Inflammatory macrophage (primary cell): ENCODE data around the gene TTC1.
"Not testable (repeated sequence)": the region's sequence is repeated elsewhere in the genome, so short reads cannot be mapped to it uniquely, and the experiment has no call there.

Source experiments
- DNase-seq, 2 donors: peaks; one replicate each; pipeline ENCODE4 v3.0.0-alpha.2; 2020 to 2022
- total RNA-seq, 18 experiments: gene quantifications; one replicate each; lab custom pipeline; 2026; ENCODE audit warnings: mixed read lengths in 6 of 18, inconsistent platforms in 2 of 18; lab: John Stamatoyannopoulos, UW

Gene TTC1, protein sequence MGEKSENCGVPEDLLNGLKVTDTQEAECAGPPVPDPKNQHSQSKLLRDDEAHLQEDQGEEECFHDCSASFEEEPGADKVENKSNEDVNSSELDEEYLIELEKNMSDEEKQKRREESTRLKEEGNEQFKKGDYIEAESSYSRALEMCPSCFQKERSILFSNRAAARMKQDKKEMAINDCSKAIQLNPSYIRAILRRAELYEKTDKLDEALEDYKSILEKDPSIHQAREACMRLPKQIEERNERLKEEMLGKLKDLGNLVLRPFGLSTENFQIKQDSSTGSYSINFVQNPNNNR
- total RNA-seq = 26.4 to 80.6 (median 54.0) reads per million in 18 experiments

DNA sequence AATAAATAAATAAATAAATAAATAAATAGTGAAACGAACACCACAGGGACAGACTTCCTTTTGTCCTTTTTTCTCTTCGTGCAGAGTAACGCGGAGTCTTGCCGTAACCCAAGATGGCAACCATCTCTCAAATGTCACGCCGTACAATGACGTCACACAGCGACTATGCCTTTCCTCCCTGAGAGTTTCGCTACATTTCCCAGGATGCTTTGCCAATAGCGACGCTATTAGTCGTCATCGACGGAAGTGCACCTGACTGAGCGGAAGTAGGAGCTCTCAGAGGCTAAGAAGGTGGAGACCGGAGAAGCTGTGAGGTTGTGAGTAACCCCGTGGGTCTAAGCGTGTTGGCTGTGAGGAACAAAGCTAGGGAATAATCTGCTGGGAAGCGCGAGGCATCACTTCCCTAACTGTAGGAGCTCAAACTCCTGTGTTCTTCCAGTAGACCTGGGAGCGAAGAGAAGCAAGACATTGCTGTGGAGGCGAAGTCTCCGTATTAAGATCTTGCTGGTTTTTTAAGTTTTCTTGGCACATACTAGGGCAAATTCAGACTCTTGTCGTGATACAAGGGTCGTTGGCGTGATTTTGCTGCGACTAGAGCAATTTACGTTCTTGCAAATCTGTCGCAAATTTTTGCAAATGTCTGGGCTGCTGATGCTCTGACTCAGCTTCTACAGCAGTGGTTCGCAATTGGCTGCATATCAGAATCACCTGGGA is at the start of gene TTC1:
TTC1 (plus strand) TSS at position 263 of the 714 bp plus-strand sequence. CDS start 1,390 bp downstream, outside the sequence.
- DNase-seq = peak; percentile 99 to 100

DNA sequence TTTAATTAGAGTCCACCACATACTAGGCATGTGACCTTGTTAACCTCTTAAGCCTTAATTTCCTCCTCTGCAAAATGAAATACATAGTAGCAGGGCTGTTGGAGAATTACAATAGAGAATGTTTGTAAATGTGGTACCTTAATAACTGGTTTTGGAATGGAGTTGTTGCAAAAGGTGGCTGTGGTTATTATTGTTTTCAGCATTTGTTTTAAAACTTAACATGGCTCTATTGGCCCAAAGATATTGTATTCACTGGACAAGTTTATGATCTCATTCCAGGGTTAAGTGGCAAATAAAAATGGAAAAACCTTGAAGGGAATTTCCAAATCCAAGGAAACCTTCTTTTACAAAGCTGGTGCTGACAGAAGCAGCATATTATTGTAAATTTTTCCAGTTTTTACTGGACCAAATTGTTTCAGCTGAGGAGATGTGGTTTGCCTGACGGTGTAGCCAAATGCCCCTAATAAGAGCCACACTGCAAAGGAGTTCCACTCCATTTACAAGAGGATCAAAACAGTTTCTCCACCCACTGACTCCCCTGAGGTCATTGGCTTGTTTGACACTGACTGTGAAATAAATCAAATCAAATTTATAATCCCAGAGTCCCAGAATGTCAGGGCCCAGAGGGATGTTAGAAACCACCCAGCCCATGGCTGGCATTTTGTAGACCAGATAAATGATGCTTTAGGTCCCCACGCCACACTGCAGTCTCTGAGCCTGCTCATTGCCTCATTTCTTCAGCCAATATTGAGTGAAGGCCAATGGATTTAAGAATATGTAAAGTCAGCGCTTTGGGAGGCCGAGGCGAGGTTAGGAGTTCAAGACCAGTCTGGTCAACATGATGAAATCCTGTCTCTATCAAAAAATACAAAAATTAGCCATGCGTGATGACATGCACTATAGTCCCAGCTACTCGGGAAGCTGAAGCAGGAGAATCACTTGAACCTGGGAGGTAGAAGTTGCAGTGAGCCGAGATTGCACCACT is 47.5 kb upstream of the TTC1 start:
- DNase-seq = no peak

DNA sequence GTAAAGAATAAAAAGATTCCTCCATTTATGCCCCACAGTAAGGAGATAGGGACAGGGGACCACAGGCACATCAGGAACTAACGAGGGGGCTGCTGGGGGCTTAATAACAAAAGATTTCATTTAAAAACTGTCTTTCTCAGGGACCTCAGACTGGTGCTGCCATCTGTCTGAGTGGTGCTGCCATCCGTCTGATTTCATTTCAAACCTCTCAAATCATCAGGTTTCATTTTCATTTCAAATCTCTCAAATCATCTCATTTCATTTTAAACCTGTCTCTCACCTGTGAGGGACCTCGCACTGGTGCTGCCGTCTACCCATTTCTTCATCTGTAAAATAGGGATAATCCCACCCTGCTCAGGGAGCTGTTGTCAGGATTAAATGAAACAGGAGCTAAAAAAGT is 46.7 kb upstream of the TTC1 start:
- DNase-seq = no peak

DNA sequence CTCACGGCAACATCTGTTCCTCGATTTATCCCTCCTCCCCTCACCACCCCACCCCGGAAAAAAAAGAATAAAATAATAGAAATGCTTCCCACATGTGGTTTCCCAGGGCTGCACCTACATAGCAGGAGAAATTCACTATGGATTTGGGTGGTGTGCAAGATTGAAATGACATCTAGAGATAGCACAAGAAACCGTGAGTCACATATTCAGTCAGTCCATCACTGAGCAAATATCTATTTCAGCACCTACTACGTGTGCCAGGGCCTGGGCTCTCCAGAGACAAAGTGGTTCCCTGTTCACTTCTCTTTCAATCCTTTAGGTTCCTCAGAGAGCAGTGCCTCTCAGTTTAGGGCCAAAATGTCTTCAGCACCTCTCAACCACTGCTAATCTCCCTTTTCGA is 45.0 kb upstream of the TTC1 start:
- DNase-seq = no peak

DNA sequence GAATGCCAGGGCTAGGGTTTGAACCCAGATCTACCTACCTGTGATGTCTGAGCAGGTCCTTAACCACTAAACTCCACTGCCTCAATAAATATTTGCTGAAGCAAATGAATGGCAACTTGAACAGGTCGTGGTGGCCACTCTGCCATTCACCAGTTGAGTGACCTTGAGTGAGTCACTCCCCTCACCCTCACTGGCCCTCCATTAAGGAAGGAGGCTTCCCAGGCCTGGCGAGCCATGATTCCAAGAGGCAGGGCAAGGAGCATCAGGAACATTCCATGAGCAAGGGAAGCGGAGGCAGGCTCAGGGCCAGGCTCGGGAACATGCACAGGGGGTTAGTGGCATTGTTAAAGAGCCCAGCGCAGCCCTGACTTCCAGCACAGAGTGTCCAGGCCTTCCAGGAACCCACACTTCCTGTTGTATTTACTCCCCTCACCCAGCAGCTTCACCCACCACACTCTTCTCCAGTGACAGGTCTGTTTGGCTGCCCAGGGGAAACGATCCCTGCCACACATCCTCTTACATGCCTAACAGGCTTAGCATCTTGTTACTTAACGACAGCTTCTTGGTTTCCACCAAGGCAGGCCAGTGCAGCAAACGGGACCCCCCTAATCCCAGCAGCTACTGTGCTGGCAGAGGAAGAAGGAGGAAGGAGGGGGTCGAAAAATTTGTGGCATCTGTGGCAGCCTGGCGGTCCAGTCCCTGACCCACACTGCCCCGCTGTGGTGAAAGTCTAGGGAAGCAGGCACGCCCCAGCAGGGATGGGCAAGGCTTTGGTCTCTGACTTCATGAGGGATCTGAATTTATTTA is 43.7 kb upstream of the TTC1 start:
- DNase-seq = peak; percentile 30 to 51

DNA sequence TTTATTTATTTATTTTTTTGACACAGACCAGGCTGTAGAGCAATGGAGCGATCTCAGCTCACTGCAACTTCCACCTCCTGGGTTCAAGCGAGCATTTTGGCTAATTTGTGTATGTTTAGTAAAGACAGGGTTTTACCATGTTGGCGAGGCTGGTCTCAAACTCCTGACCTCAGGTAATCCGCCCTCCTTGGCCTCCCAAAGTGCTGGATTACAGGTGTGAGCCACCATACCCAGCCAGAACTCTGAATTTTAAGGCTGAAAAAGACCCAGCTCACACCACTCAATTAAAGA is 43.2 kb upstream of the TTC1 start:
- not testable (repeated sequence) for DNase-seq

DNA sequence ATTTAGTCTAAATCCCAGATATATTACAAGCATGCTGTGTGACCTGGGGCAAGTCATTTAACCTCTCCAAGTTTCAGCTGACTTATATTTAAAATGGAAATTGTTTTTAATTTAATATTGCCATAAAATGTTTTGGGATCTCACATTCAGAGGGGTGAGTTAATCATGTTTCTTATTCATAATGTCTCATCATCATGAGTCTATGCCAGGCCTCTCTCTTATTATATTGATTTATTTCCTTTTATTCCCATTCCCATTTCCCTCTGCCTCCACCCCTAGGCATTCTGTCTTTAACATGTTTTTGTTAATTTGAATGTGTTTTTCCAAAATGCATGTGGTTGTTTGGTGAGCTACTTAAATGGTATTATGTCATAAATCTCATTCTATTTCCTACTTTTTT is 39.0 kb upstream of the TTC1 start:
- no peak for DNase-seq

DNA sequence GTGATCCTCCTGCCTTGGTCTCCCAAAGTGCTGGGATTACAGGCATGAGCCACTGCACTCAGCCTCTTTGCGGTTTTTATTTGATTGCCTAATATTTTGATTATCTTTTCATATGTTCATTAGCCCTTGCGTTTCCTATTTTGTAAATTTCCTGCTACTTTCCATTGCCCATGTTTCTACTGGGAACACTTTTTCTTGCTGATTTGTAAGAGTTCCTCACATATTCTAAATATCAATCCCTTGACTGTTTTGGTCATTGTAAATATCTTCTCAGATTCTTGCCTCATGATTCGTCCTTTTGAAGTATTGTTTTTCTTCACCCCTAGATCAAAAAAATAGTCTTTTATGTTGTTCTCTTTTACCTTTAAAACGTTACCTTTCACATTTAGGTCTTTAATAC is 37.9 kb upstream of the TTC1 start:
- no peak for DNase-seq

DNA sequence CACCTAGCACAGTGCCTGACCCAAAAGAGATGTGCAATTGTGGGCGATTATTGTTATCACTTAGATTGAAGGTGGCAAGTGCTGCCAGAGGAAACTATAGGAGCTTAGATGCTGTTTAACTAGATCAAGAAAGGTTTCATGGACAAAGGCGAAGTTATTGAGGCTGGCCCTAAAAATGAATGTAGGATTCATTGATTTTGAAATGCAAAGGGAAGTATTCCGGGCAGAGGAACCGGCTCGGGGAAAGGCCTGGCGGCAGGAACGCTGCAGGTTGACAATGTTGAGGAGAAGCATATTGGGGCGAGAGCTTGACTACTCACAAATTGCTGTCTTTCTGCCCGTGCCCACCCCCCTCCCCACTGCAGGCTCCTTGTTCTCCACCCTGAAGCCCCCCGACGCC is 37.4 kb upstream of the TTC1 start:
- no peak for DNase-seq

DNA sequence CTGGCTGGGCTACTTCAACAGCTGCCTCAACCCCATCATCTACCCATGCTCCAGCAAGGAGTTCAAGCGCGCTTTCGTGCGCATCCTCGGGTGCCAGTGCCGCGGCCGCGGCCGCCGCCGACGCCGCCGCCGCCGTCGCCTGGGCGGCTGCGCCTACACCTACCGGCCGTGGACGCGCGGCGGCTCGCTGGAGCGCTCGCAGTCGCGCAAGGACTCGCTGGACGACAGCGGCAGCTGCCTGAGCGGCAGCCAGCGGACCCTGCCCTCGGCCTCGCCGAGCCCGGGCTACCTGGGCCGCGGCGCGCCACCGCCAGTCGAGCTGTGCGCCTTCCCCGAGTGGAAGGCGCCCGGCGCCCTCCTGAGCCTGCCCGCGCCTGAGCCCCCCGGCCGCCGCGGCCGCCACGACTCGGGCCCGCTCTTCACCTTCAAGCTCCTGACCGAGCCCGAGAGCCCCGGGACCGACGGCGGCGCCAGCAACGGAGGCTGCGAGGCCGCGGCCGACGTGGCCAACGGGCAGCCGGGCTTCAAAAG is 36.9 kb upstream of the TTC1 start:
- no peak for DNase-seq

DNA sequence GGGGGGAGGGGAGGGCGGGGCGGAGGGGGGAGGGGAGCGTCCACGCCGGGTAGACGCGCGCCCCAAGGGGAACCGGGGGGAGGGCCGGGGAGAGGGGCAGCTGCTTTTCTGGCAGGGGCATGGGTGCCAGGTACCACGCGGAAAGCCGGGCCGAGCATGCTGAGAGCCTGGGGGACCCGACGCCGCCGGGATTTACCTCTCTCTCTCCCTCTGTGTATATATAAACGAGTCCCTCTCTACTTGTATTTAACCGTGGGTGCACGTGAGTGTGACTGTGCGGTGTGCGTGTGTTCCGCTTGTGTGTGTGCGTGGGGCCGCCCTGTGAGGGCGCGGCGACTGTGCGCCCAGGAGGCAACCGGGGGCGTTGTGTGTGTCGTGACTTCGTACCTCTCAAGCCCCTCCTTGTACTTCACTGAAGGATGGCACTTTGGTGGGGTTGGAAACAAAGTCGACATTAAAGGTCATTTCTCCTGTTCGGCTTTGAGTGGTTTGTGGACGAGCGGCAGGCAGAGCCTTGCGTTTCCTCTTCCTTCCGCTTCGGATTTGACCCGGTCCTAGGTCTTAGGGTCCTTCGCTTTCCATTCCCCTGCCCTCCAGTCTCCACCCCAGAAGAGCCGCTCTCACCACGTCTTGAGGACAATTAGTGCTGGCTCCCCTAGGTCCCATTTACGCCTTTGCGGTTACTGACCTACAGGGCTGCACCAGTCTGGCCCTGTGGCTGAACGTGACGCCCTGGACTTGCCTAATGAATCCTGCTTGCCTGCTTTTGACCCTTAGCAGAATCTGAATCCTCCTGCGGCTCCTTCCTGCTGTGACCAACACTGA is 36.2 kb upstream of the TTC1 start:
- peak in 1 of 2 donors; percentile 12 for DNase-seq

DNA sequence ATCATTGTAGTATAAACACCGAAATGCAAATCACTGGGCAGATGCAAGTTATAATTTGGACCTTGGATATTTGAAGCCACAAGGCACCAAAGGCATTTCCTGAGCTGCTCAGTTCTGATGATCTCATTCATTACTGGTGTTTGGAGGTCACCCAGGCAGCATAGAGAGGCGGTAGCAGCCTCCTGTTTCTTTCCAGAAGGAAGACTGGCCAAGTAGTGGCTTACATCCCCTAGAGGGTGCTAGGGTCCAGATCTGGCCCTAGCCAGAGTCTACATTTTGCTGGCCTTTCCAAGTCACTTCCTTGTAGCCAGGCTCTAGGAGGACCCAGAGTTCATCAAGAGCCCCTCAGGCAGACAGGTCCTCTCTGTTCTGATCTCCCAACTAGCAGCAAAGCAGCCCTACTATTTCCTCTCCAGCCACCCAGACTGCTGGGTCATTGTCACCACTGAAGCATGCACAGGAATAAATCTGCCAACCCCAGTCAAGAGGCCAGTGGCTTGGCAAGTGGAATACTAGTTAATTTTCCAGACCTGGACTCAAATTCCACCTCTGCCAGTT is 33.4 kb upstream of the TTC1 start:
- DNase-seq = peak in 1 of 2 donors; percentile 9

DNA sequence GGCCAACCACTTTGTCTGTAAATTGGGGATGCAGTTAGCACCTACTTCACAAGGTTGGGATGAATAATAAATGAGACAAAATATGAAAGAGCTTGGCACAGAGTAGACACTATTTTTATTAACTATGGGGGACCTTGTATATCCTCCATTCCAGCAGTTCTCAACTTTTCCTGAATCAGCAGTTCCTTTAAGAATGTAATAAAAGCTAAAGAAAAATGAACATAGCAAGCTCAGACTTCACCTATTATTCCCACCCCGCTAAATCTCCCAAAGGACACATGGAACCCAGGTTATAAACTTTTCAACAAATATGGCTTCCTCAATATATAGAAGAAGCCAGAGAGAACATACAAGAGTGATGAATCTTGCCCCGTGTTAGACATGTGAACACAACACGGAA is 32.0 kb upstream of the TTC1 start:
- no peak for DNase-seq

DNA sequence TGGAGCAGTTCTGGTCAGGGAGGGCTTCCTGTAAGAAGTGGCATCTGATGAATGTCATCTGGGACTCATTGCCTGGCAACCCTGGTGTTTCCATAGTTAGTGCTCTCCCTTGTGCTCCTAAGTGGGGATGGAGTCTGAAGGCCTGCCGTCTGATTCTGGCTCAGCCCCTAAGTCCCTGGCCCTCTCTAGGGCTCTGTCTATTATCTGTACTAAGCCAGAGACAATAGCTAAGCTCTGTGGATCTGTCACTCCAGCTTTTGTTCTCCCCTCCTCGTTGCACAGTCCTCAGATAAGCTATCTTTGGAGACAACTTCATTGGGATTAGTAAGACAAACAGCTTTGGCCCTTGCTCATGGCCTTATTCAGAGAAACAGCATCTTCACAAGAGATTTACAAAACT is 30.6 kb upstream of the TTC1 start:
- DNase-seq = no peak

DNA sequence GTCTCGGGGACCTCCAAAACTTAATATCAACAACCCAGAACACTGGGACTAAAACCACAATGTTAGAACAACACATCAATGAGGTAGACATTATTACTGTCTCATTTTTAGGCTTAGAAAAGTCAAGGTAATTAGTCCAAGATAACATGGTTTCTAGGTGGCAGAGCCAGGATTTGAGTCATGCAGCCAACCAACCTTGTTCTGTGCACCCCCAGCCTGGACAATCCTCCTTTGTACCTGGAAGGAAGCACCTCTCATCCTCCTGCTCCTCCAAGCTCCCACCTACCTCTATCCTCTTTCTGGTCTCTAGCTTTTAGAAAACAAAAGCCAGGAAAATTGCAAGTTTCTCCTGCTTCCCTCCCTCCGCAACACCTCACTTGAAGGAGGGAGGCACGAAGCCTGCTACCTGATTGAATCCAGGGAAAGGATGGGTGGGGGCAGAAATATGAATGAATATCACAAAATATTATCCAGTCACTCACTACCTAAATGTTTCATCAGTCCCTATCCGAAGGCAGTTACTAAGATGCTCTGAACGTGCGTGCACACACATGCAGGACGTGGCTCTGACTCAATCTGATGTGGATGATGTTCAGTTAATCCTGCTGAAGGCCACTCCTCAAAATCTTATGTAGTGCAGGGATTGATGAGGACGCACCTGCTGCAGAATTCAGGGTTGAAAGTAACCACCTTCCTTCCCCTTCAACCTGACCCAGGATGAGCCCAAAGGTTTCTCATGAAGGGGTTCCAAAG is 26.3 kb upstream of the TTC1 start:
- no peak for DNase-seq

DNA sequence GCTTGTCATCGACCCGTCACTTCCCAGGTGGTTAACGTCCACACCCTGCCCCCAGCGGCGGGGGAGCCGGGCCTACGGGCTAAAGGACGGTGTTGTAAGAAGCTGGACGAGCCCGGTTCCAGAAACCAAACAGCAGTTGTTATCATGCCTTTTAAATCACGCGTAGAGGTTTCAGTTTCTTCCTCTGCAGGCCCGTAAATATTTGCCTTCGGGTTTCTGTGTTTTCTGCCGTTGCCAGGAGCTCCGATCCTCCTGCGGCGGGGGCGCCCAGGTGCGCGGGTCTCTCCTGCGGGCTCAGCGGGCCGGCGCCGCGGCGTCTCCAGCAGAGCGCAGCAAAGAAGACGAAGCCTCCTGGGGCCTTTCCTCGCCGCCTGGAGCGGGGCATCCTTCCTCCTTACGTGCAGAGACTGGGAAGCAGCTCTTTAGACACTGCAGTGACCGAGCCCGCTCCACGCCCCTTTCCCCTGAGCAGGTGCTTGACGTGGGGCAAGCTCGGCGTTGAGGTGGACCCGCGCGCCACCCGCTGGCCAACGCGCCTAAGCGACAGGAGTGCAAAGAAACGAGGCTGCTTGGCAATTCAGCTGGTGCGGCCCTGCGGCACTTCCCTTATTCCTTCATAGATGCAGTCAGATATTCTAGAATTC is 21.8 kb upstream of the TTC1 start:
- peak; percentile 51 to 66 for DNase-seq

DNA sequence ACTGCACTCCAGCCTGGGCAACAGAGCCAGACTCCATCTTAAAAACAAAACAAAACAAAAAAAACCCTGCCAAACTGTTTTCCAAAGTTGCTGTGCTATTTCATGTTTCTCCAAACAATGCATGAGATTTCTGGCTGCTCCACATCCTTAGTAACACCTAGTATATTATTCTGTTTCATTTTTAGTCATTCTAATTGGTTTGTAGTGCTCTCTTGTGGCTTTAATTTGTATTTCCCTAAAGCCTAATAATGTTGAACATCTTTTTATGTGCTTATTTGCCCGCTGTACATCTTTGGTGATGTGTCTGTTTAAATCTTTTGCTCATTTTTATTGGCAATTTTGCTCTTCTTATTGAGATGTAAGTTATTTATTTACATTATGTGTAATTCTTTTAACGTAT is 18.4 kb upstream of the TTC1 start:
- DNase-seq = no peak

DNA sequence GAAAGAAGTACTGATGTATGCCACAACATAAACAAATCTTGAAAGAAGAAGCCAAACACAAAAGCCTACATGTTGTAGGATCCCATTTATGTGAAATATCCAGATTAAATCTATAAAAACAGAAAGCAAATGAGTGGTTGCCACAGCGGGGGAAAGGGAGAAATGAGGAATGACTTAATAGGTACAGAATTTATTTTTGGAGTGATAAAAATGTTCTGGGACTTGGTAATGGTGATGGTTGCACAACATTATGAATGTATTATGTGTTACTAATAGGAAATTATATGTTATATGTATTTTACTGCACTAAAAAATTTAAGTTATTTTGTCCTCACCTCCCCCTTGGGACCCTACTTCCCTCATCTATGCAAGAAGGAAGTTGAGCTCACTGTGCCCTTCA is 16.4 kb upstream of the TTC1 start:
- no peak for DNase-seq

DNA sequence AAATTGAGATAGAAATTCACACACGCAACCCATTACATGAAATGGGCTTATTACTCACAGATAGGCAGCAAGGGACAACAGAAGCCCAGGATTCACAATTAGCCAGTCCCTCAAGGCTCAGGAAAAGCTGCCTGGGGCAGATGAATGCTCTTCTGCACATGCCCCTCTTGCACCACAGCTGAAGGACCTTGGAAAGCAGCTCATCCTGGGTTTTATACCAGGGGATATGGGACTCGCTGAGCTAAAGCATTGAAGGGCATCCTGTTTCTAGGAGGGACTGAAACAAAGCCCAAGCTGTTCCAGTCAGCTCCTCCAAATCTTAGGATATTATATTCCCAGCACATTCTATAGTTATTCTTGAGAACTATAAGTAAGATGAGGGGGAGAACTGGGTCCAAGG is 15.7 kb upstream of the TTC1 start:
- no peak for DNase-seq

DNA sequence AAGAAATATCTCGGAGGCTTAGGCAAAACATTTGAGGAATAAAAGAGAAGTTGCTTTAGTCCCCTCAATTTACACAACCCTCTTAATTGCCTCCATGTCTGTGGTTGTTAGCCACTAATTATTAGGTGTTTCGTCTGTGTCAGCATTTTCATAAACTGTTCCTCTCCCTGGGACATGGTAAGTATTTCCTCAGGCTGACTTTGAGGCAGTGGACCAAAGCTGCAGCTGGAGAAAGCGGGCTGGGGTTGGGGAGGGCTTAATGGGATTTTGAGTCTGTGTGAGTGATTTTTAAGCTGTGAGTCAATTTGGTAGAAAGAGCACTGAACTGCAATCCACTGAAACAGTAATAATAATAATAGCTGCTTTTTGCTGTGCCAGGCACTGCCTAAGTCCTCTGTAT is 13.0 kb upstream of the TTC1 start:
- no peak for DNase-seq
